KOPT-K1 (cell line): Measurements from ENCODE around the gene FKBP1C.
"Not testable (repeated sequence)": the region's sequence is repeated elsewhere in the genome, so short reads cannot be mapped to it uniquely, and the experiment has no call there.

ENCODE experiments used
- H3K27ac ChIP-seq: fragments of 200-600 bp; sonication (generic); 2 replicates; pipeline ENCODE4 v1.5.1; 2016; ENCODE audit warnings: antibody characterized with exemption, mild to moderate bottlenecking, low read depth, low read length; ENCODE audit not compliant: poor library complexity, severe bottlenecking
- H3K36me3 ChIP-seq: fragments of 200-600 bp; sonication (generic); 2 replicates; pipeline ENCODE4 v1.5.1; 2017; ENCODE audit warnings: antibody characterized with exemption, mild to moderate bottlenecking, low read length, moderate library complexity; ENCODE audit not compliant: insufficient read depth
- H3K9me3 ChIP-seq: fragments of 200-600 bp; sonication (generic); 2 replicates; pipeline ENCODE4 v1.5.1; 2017; ENCODE audit warnings: antibody characterized with exemption, low read length, mild to moderate bottlenecking; ENCODE audit not compliant: insufficient read depth, poor library complexity, severe bottlenecking

Gene FKBP1C

DNA sequence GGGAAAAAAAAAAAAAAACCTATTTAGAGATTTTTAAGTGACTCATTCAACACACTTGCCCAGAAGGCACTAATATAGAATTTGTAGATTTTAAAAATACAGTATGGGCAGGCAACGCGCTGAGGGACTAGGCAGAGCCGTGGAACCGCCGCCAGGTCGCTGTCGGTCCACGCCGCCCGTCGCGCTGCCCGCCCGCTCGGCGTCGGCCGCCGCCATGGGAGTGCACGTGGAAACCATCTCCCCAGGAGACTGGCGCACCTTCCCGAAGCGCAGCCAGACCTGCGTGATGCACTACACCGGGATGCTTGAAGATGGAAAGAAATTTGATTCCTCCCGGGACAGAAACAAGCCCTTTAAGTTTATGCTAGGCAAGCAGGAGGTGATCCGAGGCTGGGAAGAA lies at the start of gene FKBP1C:
Gene FKBP1C (plus strand): TSS at position 127 of the 400 bp plus-strand sequence.
- H3K9me3 ChIP-seq, H3K27ac ChIP-seq, H3K36me3 ChIP-seq: not testable (repeated sequence)

DNA sequence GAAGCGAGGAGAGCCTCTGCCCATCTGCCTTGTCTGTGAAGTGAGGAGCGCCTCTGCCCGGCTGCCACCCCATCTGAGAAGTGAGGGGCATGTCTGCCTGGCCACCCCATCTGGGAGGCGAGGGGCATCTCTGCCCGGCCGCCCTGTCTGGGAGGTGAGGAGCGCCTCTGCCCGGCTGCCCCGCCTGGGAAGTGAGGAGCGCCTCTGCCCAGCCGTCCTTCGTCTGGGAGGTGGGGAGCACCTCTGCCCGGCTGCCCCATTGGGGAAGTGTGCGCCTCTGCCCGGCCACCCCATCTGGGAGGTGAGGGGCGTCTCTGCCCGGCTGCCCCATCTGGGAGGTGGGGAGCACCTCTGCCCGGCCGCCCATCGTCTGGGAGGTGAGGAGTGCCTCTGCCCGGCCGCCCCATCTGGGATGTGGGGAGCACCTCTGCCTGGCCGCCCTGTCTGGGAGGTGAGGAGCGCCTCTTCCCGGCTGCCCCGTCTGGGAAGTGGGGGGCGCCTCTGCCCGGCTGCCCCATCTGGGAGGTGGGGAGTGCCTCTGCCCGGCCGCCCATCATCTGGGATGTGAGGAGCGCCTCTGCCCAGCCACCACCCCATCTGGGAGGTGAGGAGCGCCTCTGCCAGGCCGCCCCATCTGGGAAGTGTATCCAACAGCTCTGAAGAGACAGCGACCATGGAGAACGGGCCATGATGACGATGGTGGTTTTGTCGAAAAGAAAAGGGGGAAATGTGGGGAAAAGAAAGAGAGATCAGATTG lies 47.0 kb upstream of the FKBP1C start:
- H3K27ac ChIP-seq, H3K36me3 ChIP-seq, H3K9me3 ChIP-seq: not testable (repeated sequence)

DNA sequence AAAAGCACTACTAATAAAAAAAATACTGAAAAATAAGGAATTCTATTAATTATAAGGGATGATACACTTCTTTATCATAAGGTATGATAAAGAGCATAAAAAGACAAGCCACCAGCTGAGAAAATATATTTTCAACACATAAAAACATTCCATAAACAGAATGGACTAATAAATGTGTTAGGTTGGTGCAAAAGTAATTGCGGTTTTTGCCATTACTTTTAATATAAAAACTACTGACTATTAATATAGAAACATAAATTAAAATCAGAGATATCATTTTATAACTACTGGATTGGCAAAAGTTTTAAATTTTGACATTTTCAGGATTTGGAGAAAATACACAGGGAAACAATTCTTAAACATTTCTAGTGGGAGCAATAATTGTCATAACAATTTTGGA lies 37.1 kb upstream of the FKBP1C start:
- H3K27ac ChIP-seq, result no peak overlapping the region
- H3K9me3 ChIP-seq, result no peaks in the 10 kb centered on the region
- H3K36me3 ChIP-seq, result no peaks in the 10 kb centered on the region

DNA sequence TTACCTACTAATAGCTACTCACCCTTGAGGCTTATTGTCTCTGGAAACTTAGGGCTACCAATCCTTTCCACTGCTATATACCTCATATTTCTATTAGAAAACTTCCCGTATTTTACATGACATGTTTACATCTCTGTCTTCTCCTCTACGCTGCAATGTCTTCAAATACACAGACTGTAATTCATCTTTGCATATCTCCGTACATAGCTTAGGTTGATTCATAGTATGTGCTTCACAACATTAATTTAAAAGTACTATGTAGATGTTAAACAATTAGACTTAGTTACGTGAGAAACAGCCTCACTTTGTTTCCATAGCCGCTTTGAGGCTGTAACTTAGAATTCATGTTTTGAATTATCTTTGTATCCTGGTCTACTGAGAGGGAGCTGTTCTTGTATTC lies 35.1 kb upstream of the FKBP1C start:
- Histone ChIP-seq H3K27ac (no peak overlapping the region), H3K9me3 (no peaks in the 10 kb centered on the region), H3K36me3 (no peaks in the 10 kb centered on the region)

DNA sequence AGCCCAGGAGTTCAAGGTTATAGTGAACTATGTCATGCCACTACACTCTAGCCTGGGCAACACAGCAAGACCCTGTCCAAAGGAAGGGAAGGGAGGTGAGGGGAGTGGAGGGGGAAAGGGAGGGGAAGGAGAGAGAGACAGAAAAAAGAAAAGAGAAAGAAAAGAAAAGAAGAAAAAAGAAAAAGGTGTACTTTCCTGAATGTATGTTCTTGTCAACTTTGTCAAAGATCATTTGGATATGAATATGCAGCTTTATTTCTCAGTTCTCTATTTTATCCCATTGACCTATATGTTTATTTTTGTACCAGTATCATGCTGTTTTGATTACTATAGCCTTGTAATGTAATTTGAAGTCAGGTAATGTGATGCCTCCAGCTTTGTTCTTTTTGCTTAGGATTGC lies 30.9 kb upstream of the FKBP1C start:
- H3K27ac ChIP-seq, result no peak overlapping the region
- H3K9me3 ChIP-seq, result no peaks in the 10 kb centered on the region

DNA sequence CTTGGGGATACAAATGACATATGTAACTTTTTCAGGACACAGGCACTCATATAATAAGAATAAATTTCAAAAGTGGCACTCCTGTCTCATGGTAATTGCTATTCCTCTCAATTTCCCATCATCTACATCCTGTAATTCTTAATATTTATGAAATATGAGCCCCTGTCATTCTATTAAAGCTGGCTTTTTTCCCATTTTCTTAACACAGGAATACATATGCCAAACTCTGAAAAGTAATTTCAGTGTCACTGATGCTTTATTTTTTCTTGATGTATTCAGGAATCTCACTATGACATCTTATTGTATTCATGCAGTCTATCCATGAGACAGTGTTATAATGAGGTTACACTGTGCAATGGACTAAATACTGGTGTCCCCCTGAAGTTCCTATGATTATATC lies 24.3 kb upstream of the FKBP1C start:
- no peaks in the 10 kb centered on the region for H3K36me3 ChIP-seq
- no peak overlapping the region for H3K27ac ChIP-seq
- H3K9me3 ChIP-seq, result no peaks in the 10 kb centered on the region

More for the DNA sequence above, 30.9 kb upstream of the FKBP1C start:
- H3K36me3 ChIP-seq, result no peaks in the 10 kb centered on the region

DNA sequence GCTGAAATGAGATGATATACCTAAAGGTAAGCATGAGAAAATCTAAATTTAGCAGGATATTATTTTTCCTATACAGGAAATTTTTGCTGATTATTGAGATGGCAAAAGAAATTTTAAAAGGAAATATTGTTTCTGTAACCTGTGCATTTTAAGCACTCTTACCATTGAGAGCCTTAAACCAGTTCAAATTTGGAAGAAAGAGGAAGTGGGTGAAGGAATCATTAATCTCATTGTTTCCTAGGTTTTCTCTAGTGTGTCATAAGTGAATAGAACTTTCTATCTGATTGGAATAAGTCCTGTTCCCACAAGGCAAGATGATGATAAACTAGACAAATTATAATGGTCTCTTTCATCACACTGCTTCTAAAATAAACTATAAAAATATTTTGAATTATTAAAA lies 22.4 kb upstream of the FKBP1C start:
- no peak overlapping the region for H3K27ac ChIP-seq
- no peaks in the 10 kb centered on the region for H3K9me3 ChIP-seq
- H3K36me3 ChIP-seq, result no peaks in the 10 kb centered on the region

DNA sequence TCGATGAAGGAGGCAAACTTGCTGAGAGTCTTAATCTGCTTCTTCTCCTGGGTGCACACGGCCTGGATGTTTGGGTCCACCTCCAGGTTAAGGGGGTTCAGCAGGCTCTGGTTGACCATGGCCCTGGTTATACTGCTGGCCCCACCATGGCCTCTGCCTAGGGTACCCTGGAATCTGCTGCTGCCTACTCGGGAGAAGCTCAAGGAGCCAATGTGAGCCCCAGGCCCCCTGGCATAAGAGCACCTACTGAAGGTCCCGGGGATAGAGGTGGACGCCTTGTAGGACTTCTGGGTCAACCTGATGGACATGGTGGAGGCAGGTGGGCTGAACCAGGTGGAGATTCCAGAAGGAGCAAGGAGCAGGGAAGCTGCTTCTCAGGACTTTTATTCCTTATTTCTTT lies 17.9 kb upstream of the FKBP1C start:
- H3K27ac ChIP-seq, result no peak overlapping the region
- H3K9me3 ChIP-seq, result no peaks in the 10 kb centered on the region

DNA sequence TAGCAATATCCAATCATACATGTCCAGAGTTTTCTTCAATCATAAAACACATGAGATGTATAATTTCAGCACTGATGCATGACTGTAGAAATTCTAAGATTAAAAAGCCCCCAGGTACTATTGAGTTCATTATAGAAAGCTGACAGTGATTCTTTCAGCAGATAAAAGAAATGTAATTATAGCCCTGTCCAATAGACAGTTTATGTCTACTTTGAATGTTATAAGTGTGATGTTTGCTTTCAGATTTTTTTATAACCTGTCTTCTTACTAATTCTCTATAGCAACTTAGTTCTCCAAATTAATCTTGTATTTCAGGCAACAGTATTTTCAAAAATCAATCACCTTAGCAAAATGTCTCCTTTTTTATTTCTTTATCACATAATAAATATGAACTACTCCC lies 13.5 kb upstream of the FKBP1C start:
- Histone ChIP-seq H3K9me3 (no peaks in the 10 kb centered on the region), H3K27ac (no peak overlapping the region), H3K36me3 (no peaks in the 10 kb centered on the region)

More for the DNA sequence above, 17.9 kb upstream of the FKBP1C start:
- H3K36me3 ChIP-seq, result no peaks in the 10 kb centered on the region

DNA sequence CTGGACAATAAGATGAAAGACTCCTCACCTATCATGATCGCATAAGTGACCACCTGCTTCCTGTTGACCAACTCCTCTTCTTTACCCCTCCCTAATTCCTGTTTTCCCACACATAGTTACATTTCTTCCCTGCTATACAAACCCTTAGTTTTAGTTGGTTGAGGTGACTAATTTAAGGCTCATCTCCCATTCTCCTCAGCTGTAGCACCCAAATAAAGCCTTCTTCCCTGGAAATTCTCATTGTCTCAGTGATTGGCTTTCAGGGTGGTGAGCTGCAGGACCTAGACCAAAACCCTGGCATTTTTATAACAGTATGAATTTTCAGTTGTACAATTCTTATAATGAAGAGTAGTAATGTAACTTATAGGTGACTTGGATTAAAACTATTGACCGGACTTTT lies 2.1 kb downstream of the FKBP1C start:
- Histone ChIP-seq H3K9me3 (peaks cover 10% of the 10 kb centered on the region), H3K36me3 (no peaks in the 10 kb centered on the region), H3K27ac (no peak overlapping the region)

DNA sequence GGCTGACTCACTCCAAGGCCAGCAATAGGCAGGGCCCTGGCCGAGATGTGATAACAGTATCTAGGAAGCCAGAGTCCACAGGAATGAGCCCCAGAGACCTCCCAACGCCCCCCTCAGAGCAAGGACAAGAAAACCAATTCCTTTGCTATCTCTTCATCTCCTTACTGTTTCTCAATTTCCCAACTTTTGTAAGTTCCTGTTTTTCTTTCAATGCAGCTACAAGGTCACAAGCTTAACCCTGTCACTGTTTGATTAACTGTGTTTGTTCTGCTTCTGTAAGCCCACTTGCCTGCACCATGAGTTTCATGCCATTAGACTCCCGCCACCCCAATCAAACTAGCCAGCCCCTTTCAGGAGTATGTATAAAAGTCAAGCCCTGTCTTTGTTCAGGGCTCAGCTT lies 3.5 kb downstream of the FKBP1C start:
- peaks cover 10% of the 10 kb centered on the region for H3K9me3 ChIP-seq
- no peak overlapping the region for H3K27ac ChIP-seq
- no peaks in the 10 kb centered on the region for H3K36me3 ChIP-seq

DNA sequence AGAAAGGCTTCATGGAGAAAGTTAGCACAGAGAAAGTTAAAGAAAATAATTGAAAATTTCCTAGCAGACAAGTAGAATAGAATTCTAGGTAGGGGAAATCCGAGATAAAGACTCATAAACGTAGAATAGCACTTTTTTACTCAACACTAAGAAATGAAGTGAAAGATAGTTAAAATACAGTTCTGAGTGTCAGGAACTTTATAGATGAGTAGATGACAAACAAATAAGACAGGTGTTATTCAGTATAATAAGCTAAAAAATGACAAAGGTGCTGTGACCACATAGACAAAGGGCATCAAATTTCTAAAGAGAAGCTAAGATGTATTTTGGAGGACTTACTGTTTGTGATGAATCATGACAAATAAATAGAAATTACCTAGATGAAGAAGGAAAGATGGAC lies 12.9 kb downstream of the FKBP1C start:
- Histone ChIP-seq H3K36me3 (no peaks in the 10 kb centered on the region), H3K27ac (no peak overlapping the region), H3K9me3 (no peaks in the 10 kb centered on the region)

DNA sequence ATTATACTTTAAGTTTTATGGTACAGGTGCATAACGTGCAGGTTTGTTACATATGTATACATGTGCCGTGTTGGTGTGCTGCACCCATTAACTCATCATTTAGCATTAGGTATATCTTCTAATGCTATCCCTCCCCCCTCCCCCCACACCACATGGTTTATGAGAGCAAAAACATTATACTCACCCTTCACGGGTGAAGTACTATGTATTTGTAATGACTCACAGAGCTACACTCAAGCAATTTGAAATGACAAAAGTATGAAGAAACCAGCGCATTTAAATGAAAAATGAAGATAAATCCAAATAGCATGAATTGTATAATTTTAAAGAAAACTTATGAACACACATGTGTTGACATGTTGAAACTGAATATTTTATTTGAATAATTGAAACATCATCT lies 14.7 kb downstream of the FKBP1C start:
- not testable (repeated sequence) for H3K27ac ChIP-seq, H3K36me3 ChIP-seq

DNA sequence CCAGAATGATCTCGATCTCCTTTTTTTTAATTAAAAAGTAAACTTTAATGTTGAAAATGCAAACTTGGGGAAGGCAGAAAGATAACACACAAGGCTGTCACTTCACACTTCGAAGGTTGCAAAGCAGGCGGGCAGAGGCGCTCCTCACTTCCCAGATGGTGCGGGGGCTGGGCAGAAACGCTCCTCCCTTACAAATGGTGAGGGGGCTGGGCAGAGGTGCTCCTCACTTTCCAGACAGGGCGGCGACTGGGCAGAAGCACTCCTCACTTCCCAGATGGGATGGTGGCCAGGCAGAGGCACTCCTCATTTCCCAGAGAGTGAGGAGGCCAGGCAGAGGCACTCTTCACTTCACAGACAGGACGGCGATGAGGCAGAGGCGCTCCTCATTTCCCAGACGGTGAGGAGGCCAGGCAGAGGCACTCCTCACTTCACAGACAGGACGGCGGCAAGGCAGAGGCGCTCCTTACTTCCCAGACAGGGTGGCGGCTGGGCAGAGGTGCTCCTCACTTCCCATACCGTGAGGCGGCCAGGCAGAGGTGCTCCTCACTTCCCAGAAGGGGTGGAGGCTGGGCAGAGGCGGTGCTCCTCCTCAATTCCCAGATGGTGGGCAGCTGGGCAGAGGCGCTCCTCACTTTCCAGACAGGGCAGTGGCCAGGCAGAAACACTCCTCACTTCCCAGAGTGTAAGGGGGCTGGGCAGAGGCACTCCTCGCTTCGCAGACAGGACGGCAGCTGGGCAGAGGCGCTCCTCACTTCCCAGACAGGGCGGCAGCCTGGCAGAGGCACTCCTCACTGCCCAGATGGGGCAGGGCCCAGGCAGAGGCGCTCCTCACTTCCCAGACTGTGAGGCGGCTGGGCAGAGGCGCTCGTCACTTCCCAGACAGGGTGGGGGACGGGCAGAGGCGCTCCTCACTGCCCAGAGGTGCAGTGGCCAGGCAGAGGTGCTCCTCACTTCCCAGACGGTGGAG lies 16.9 kb downstream of the FKBP1C start:
- not testable (repeated sequence) for H3K36me3 ChIP-seq, H3K9me3 ChIP-seq, H3K27ac ChIP-seq

More for the DNA sequence above, 14.7 kb downstream of the FKBP1C start:
- H3K9me3 ChIP-seq, result not testable (repeated sequence)

DNA sequence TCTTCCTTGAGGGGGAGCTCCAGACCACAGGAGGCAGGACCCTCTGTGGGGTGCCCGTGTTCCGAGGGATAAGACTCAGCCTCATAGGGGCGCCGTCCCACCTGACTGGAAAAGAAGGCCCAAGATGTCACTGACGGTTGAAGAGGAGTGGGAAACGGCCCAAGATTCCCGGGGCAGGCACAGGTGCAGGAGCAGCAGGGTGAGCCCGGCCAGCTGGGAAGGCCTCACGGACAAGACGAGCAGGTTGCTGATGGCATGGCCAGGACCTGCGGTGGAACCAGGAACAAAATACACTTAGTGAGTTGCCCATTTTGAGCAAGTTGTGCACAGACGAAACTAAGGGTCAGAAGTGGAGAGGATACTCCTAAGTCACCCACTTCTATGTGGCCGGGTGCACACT lies 18.8 kb downstream of the FKBP1C start:
- not testable (repeated sequence) for H3K27ac ChIP-seq, H3K36me3 ChIP-seq, H3K9me3 ChIP-seq
